WTC11 (cell line): ENCODE measurements around the gene SNIP1. TPM values are rescaled to one million over a fixed set of nuclear protein-coding genes. Genes with fewer than 3 reads are reported as not detected.

Experiments used
- ATAC-seq: fragments of 200-7000 bp; cut with Tn5 transposase; 2 replicates; pipeline ENCODE4 v1.10.0; 2021; ENCODE audit warnings: mild to moderate bottlenecking, moderate library complexity
- CTCF ChIA-PET: fragments of 300-600 bp; sonication (Branson Sonifier 250); formaldehyde crosslinking; loops from one replicate; lab custom pipeline; 2021; ENCODE audit warnings: antibody characterized with exemption; lab: Charles Lee
- POLR2A ChIA-PET: fragments of 350-600 bp; sonication (Branson Sonifier 250); formaldehyde crosslinking; loops from one replicate; lab custom pipeline; 2021; ENCODE audit warnings: antibody characterized with exemption; lab: Charles Lee
- DNase-seq: peaks from one replicate; pipeline ENCODE4 v3.0.0; 2021; ENCODE audit warnings: low spot score
- H3K27ac Mint-ChIP-seq: 2 replicates; pipeline ENCODE4 v1.8.0; 2021; ENCODE audit warnings: mixed read lengths
- H3K27me3 Mint-ChIP-seq: 2 replicates; pipeline ENCODE4 v1.8.0; 2021; ENCODE audit warnings: low read depth, mild to moderate bottlenecking, moderate library complexity, mixed read lengths
- H3K36me3 Mint-ChIP-seq: 2 replicates; pipeline ENCODE4 v1.8.0; 2021; ENCODE audit warnings: mixed read lengths
- H3K4me1 Mint-ChIP-seq: 2 replicates; pipeline ENCODE4 v1.8.0; 2022; ENCODE audit warnings: mixed read lengths
- H3K4me3 Mint-ChIP-seq: 2 replicates; pipeline ENCODE4 v1.8.0; 2021; ENCODE audit warnings: mild to moderate bottlenecking, moderate library complexity, mixed read lengths
- H3K9me3 Mint-ChIP-seq: 2 replicates; pipeline ENCODE4 v1.8.0; 2021; ENCODE audit warnings: mixed read lengths
- ATF1 ChIP-seq: sonication (generic); formaldehyde crosslinking; IDR thresholded peaks from 2 replicates; pipeline ENCODE4 v1.8.1; 2023; ENCODE audit warnings: mild to moderate bottlenecking, moderate library complexity, missing genetic modification reagents
- CREB1 ChIP-seq: sonication (generic); formaldehyde crosslinking; IDR thresholded peaks from 2 replicates; pipeline ENCODE4 v1.8.0; 2023; ENCODE audit warnings: mild to moderate bottlenecking, missing genetic modification reagents
- ELF4 ChIP-seq: sonication (generic); formaldehyde crosslinking; IDR thresholded peaks from 2 replicates; pipeline ENCODE4 v1.8.1; 2022; ENCODE audit warnings: low read depth, mild to moderate bottlenecking, moderate library complexity, missing genetic modification reagents
- ETV6 ChIP-seq: sonication (generic); formaldehyde crosslinking; IDR thresholded peaks from 2 replicates; pipeline ENCODE4 v1.8.1; 2022; ENCODE audit warnings: mild to moderate bottlenecking, missing genetic modification reagents
- FOXK1 ChIP-seq: sonication (generic); formaldehyde crosslinking; IDR thresholded peaks from 2 replicates; pipeline ENCODE4 v1.8.0; 2022; ENCODE audit warnings: mild to moderate bottlenecking, moderate library complexity, missing genetic modification reagents
- FOXP1 ChIP-seq: sonication (generic); formaldehyde crosslinking; IDR thresholded peaks from 2 replicates; pipeline ENCODE4 v1.8.0; 2022; ENCODE audit warnings: missing genetic modification reagents, mild to moderate bottlenecking, moderate library complexity, borderline replicate concordance
- GABPB1 ChIP-seq: sonication (generic); formaldehyde crosslinking; IDR thresholded peaks from 2 replicates; pipeline ENCODE4 v1.8.1; 2023; ENCODE audit warnings: mild to moderate bottlenecking, missing genetic modification reagents
- NFYB ChIP-seq: sonication (generic); formaldehyde crosslinking; conservative IDR thresholded peaks from 2 replicates; pipeline ENCODE4 v1.8.0; 2022; ENCODE audit warnings: low read depth, missing genetic modification reagents
- RELA ChIP-seq: sonication (generic); formaldehyde crosslinking; IDR thresholded peaks from 2 replicates; pipeline ENCODE4 v1.8.1; 2022; ENCODE audit warnings: missing genetic modification reagents, mild to moderate bottlenecking, borderline replicate concordance
- SMAD4 ChIP-seq: sonication (generic); formaldehyde crosslinking; IDR thresholded peaks from 2 replicates; pipeline ENCODE4 v1.8.0; 2022; ENCODE audit warnings: mild to moderate bottlenecking, missing genetic modification reagents
- SP1 ChIP-seq: sonication (generic); formaldehyde crosslinking; conservative IDR thresholded peaks from 2 replicates; pipeline ENCODE4 v1.8.1; 2022; ENCODE audit warnings: missing genetic modification reagents
- TEAD1 ChIP-seq: sonication (generic); formaldehyde crosslinking; IDR thresholded peaks from 2 replicates; pipeline ENCODE4 v1.8.0; 2022; ENCODE audit warnings: mild to moderate bottlenecking, missing genetic modification reagents
- ZBTB21 ChIP-seq: sonication (generic); formaldehyde crosslinking; IDR thresholded peaks from 2 replicates; pipeline ENCODE4 v1.8.1; 2023; ENCODE audit warnings: mild to moderate bottlenecking, missing genetic modification reagents, borderline replicate concordance
- ZNF317 ChIP-seq: sonication (generic); formaldehyde crosslinking; IDR thresholded peaks from 2 replicates; pipeline ENCODE4 v1.8.1; 2023; ENCODE audit warnings: low read depth, mild to moderate bottlenecking, moderate library complexity, missing genetic modification reagents, borderline replicate concordance
- total RNA-seq: library from RNA; stranded (reverse); gene quantifications from 3 replicates; pipeline ENCODE4 v1.2.3, GENCODE V29; 2021
- TF ChIP-seq, protein P1 (sequence below): sonication (generic); formaldehyde crosslinking; IDR thresholded peaks from 2 replicates; pipeline ENCODE4 v1.8.0; 2023; ENCODE audit warnings: missing genetic modification reagents, mild to moderate bottlenecking, borderline replicate concordance
- TF ChIP-seq, protein P2 (sequence below): sonication (generic); formaldehyde crosslinking; IDR thresholded peaks from 2 replicates; pipeline ENCODE4 v1.8.0; 2022; ENCODE audit warnings: mild to moderate bottlenecking, missing genetic modification reagents
- TF ChIP-seq, protein P3 (sequence below): sonication (generic); formaldehyde crosslinking; IDR thresholded peaks from 2 replicates; pipeline ENCODE4 v1.8.0; 2023; ENCODE audit warnings: mild to moderate bottlenecking, missing genetic modification reagents
- TF ChIP-seq, protein P4 (sequence below): fragments of 250-450 bp; sonication (Bioruptor Pico); IDR thresholded peaks from 2 replicates; pipeline ENCODE4 v2.1.2; 2022; ENCODE audit warnings: mild to moderate bottlenecking, moderate library complexity
- TF ChIP-seq, protein P5 (sequence below): sonication (generic); formaldehyde crosslinking; IDR thresholded peaks from 2 replicates; pipeline ENCODE4 v1.8.0; 2022; ENCODE audit warnings: mild to moderate bottlenecking, missing genetic modification reagents
- TF ChIP-seq, protein P6 (sequence below): sonication (generic); formaldehyde crosslinking; IDR thresholded peaks from 2 replicates; pipeline ENCODE4 v1.8.1; 2022; ENCODE audit warnings: low read depth, missing genetic modification reagents, borderline replicate concordance
- TF ChIP-seq, protein P7 (sequence below): sonication (generic); formaldehyde crosslinking; IDR thresholded peaks from 2 replicates; pipeline ENCODE4 v1.8.1; 2023; ENCODE audit warnings: mild to moderate bottlenecking, missing genetic modification reagents, moderate library complexity
- TF ChIP-seq, protein P8 (sequence below): sonication (generic); formaldehyde crosslinking; IDR thresholded peaks from 2 replicates; pipeline ENCODE4 v1.8.0; 2022; ENCODE audit warnings: mild to moderate bottlenecking, missing genetic modification reagents

The SNIP1 gene
- total RNA-seq, 1 experiment from 2014 or later, result 18.3 TPM

DNA sequence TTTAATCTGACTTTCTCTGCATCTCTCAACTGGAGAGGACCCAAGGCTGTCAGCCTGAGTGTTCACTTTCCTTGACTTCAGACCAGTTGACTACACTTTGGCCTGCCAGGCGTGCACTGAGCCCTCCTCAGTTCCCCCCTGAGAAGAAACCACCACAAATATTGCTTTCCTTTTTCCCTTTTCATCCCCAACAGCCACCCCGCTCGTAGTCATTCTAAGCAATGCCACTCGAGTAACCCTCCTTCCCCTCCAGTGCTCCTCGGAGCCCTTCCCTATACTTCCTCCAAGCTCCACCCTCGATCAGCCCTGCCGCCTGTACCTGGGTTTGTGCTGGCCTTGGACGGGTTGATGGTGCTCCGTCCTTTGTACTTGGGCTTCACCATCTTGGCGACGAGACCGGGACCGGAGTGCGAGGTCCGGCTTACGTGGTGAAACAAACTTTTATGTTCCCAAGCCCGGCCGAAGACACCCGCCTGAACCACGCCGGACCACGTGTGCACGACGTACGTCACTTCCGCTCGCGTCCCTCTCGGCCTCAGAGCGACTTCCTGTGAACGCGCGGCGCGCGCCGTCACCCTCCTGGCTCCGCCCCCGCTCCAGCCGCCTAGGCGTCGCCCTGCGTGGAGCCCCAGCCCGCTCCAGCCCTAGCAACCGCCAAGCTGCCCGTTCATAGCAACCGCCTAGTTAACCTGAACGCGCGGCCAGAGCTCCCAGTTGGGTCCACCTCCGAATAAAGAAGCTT lies 41.5 kb upstream of the SNIP1 start, which contains the start of gene GNL2:
TSS of gene GNL2 (minus strand) at position 498 of the 742 bp plus-strand sequence. CDS start at position 383, 115 bp downstream.
- CTCF ChIA-PET, result interaction anchor here (0.6 to 2.2 kb wide), 11 partner anchors 8 to 264 kb away, joined by 3 to 18 read pairs (median 5); partner anchors contain the start of genes CDCA8 and MEAF6
- DNase-seq (peak; percentile 98), ATAC-seq (peak; percentile 99)
- Mint-ChIP-seq H3K36me3 (peaks cover 31% of the 10 kb centered on the region), H3K27ac (peak within 1 kb of the TSS; percentile 99), H3K27me3 (peaks cover 10% of the 10 kb centered on the region), H3K4me3 (peak within 1 kb of the TSS; percentile 99), H3K9me3 (no peaks in the 10 kb centered on the region), H3K4me1 (peaks cover 15% of the 10 kb centered on the region)
- POLR2A ChIA-PET, result interaction anchor here (1.4 kb wide), 1 partner anchor 95 kb away, joined by 3 read pairs; a partner anchor contains a TSS
- TF ChIP-seq, protein P1, sequence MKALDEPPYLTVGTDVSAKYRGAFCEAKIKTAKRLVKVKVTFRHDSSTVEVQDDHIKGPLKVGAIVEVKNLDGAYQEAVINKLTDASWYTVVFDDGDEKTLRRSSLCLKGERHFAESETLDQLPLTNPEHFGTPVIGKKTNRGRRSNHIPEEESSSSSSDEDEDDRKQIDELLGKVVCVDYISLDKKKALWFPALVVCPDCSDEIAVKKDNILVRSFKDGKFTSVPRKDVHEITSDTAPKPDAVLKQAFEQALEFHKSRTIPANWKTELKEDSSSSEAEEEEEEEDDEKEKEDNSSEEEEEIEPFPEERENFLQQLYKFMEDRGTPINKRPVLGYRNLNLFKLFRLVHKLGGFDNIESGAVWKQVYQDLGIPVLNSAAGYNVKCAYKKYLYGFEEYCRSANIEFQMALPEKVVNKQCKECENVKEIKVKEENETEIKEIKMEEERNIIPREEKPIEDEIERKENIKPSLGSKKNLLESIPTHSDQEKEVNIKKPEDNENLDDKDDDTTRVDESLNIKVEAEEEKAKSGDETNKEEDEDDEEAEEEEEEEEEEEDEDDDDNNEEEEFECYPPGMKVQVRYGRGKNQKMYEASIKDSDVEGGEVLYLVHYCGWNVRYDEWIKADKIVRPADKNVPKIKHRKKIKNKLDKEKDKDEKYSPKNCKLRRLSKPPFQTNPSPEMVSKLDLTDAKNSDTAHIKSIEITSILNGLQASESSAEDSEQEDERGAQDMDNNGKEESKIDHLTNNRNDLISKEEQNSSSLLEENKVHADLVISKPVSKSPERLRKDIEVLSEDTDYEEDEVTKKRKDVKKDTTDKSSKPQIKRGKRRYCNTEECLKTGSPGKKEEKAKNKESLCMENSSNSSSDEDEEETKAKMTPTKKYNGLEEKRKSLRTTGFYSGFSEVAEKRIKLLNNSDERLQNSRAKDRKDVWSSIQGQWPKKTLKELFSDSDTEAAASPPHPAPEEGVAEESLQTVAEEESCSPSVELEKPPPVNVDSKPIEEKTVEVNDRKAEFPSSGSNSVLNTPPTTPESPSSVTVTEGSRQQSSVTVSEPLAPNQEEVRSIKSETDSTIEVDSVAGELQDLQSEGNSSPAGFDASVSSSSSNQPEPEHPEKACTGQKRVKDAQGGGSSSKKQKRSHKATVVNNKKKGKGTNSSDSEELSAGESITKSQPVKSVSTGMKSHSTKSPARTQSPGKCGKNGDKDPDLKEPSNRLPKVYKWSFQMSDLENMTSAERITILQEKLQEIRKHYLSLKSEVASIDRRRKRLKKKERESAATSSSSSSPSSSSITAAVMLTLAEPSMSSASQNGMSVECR (CRISPR knock-in tag), result peak; percentile 80; the same call in 1 of the 2 replicates
- TF ChIP-seq, protein P2, sequence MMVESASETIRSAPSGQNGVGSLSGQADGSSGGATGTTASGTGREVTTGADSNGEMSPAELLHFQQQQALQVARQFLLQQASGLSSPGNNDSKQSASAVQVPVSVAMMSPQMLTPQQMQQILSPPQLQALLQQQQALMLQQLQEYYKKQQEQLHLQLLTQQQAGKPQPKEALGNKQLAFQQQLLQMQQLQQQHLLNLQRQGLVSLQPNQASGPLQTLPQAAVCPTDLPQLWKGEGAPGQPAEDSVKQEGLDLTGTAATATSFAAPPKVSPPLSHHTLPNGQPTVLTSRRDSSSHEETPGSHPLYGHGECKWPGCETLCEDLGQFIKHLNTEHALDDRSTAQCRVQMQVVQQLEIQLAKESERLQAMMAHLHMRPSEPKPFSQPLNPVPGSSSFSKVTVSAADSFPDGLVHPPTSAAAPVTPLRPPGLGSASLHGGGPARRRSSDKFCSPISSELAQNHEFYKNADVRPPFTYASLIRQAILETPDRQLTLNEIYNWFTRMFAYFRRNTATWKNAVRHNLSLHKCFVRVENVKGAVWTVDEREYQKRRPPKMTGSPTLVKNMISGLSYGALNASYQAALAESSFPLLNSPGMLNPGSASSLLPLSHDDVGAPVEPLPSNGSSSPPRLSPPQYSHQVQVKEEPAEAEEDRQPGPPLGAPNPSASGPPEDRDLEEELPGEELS (CRISPR knock-in tag), result peak; percentile 34; the same call in 1 of the 2 replicates
- TF ChIP-seq ZBTB21 (no peak), SP1 (CRISPR knock-in tag) (peak; percentile 79), NFYB (CRISPR knock-in tag) (no peak), GABPB1 (CRISPR knock-in tag) (peak; percentile 77), FOXK1 (CRISPR knock-in tag) (peak; percentile 88), ELF4 (CRISPR knock-in tag) (no peak), SMAD4 (no peak), ATF1 (no peak), ETV6 (peak; percentile 74; the same call in 1 of the 2 replicates), CREB1 (peak; percentile 71; the same call in 1 of the 2 replicates), TEAD1 (CRISPR knock-in tag) (no peak), ZNF317 (no peak), FOXP1 (peak; percentile 51; the same call in 1 of the 2 replicates), RELA (CRISPR knock-in tag) (no peak)
- TF ChIP-seq, protein P3, sequence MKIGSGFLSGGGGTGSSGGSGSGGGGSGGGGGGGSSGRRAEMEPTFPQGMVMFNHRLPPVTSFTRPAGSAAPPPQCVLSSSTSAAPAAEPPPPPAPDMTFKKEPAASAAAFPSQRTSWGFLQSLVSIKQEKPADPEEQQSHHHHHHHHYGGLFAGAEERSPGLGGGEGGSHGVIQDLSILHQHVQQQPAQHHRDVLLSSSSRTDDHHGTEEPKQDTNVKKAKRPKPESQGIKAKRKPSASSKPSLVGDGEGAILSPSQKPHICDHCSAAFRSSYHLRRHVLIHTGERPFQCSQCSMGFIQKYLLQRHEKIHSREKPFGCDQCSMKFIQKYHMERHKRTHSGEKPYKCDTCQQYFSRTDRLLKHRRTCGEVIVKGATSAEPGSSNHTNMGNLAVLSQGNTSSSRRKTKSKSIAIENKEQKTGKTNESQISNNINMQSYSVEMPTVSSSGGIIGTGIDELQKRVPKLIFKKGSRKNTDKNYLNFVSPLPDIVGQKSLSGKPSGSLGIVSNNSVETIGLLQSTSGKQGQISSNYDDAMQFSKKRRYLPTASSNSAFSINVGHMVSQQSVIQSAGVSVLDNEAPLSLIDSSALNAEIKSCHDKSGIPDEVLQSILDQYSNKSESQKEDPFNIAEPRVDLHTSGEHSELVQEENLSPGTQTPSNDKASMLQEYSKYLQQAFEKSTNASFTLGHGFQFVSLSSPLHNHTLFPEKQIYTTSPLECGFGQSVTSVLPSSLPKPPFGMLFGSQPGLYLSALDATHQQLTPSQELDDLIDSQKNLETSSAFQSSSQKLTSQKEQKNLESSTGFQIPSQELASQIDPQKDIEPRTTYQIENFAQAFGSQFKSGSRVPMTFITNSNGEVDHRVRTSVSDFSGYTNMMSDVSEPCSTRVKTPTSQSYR (CRISPR knock-in tag), result no peak
- TF ChIP-seq, protein P4, sequence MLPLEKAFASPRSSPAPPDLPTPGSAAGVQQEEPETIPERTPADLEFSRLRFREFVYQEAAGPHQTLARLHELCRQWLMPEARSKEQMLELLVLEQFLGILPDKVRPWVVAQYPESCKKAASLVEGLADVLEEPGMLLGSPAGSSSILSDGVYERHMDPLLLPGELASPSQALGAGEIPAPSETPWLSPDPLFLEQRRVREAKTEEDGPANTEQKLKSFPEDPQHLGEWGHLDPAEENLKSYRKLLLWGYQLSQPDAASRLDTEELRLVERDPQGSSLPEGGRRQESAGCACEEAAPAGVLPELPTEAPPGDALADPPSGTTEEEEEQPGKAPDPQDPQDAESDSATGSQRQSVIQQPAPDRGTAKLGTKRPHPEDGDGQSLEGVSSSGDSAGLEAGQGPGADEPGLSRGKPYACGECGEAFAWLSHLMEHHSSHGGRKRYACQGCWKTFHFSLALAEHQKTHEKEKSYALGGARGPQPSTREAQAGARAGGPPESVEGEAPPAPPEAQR, result no peak
- TF ChIP-seq, protein P5, sequence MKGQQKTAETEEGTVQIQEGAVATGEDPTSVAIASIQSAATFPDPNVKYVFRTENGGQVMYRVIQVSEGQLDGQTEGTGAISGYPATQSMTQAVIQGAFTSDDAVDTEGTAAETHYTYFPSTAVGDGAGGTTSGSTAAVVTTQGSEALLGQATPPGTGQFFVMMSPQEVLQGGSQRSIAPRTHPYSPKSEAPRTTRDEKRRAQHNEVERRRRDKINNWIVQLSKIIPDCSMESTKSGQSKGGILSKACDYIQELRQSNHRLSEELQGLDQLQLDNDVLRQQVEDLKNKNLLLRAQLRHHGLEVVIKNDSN (CRISPR knock-in tag), result peak; percentile 95
- TF ChIP-seq, protein P6, sequence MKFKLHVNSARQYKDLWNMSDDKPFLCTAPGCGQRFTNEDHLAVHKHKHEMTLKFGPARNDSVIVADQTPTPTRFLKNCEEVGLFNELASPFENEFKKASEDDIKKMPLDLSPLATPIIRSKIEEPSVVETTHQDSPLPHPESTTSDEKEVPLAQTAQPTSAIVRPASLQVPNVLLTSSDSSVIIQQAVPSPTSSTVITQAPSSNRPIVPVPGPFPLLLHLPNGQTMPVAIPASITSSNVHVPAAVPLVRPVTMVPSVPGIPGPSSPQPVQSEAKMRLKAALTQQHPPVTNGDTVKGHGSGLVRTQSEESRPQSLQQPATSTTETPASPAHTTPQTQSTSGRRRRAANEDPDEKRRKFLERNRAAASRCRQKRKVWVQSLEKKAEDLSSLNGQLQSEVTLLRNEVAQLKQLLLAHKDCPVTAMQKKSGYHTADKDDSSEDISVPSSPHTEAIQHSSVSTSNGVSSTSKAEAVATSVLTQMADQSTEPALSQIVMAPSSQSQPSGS (CRISPR knock-in tag), result no peak
- TF ChIP-seq, protein P7, sequence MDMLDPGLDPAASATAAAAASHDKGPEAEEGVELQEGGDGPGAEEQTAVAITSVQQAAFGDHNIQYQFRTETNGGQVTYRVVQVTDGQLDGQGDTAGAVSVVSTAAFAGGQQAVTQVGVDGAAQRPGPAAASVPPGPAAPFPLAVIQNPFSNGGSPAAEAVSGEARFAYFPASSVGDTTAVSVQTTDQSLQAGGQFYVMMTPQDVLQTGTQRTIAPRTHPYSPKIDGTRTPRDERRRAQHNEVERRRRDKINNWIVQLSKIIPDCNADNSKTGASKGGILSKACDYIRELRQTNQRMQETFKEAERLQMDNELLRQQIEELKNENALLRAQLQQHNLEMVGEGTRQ (CRISPR knock-in tag), result peak; percentile 96
- TF ChIP-seq, protein P8, sequence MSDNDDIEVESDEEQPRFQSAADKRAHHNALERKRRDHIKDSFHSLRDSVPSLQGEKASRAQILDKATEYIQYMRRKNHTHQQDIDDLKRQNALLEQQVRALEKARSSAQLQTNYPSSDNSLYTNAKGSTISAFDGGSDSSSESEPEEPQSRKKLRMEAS (CRISPR knock-in tag), result peak; percentile 96
